H54 (cell line): ENCODE measurements around the gene MPC2.

Source experiments
- DNase-seq: peaks from one replicate; pipeline ENCODE4 v3.0.0; 2011; ENCODE audit warnings: low spot score, mixed read lengths; ENCODE audit not compliant: insufficient read length
- FAIRE-seq: peaks from 3 replicates; lab custom pipeline; 2011; peaks lifted over from hg19 to GRCh38; lab: Jason Lieb, UNC
- POLR2A ChIP-seq: IDR thresholded peaks from 2 replicates; pipeline ENCODE4 v1.6.1; 2011; ENCODE audit warnings: low read depth, mild to moderate bottlenecking, low read length

MPC2 gene

DNA sequence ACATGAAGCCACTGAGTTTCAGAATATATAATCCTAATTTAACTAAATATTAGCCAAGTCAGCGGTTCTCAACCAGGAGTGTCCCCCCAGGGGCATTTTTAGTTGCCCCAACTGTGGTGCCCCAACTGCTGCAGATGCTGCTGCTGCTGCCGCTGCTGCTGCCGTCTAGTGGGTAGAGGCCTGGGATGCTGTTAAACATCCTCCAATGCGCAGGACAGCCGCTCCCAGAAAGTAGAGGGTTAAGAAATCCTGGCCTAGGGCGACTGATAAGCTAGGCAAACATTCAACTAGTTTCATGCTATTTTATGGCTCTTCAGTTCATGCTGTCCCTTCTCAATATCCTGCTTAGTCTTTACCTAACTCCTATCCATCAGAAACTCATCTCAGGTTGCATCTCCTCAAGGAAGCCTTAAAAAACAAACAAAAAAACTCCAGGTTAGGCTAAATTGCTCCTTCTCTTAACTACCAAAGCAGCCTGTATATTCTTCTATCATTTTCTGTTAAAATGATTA lies 10.3 kb downstream of the MPC2 start:
- DNase-seq, result no peak
- no peak for FAIRE-seq

DNA sequence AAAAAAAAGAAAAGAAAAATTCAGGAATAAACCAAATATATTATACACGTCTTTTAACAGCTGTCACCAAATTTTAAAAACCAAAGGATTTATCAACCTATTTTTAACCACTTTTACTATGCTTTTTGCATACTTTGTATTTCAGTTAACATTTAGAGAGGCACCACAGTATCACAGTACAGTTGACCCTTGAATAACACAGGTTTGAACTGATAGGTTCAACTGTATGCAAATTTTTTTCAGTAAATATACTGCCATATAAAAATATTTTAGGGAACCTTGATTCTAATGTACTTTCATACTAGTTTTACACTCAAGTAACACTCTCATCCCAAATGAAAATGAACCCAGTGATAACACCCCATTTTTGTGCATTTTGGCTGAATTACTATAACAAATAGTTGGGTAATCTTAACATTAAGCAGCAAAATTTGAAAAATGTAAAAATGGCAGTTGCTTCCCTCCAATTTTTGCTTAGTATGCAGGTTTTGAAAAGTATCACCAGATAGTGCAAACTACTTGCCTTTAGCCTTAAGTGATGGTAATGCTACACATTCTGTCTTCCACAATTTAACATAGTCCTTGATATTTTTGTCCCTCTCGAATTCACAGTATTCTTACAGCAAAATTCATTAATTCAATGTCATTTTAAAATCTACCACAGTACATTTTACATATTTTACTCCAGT lies 12.2 kb downstream of the MPC2 start:
- DNase-seq (no peak), FAIRE-seq (peak; percentile 33)
- no peak for TF ChIP-seq POLR2A

More for the DNA sequence above, 10.3 kb downstream of the MPC2 start:
- no peak for TF ChIP-seq POLR2A

DNA sequence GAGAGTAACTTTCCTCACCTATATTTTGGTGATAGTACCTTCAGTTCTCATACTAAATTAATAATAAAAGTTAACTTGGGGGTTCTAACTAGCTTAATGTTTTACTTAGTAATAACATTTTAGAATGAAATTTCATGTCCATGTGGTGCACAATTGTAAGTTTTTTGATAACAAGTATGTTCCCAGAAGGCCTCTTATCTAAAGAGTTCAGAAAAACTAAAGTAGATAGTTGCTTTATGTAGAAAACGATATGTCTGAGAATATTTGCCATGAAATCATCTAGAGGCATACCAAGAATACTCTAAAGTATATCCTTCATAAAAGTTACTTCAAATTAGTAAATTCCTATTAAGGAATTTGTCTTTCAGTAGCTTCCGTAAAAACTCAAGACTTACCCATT lies 12.8 kb downstream of the MPC2 start:
- DNase-seq, result no peak
- no peak for TF ChIP-seq POLR2A
- FAIRE-seq, result no peak

GRCh38 chr1:167923324-167924056 lies 13.4 kb downstream of the MPC2 start:
- DNase-seq (no peak), FAIRE-seq (peak; percentile 48)
- TF ChIP-seq POLR2A, result no peak

GRCh38 chr1:167922611-167923074 lies 14.2 kb downstream of the MPC2 start:
- TF ChIP-seq POLR2A, result no peak
- FAIRE-seq (peak; percentile 65), DNase-seq (no peak)

GRCh38 chr1:167922023-167922422 lies 14.8 kb downstream of the MPC2 start:
- no peak for TF ChIP-seq POLR2A
- FAIRE-seq, result no peak
- no peak for DNase-seq

DNA sequence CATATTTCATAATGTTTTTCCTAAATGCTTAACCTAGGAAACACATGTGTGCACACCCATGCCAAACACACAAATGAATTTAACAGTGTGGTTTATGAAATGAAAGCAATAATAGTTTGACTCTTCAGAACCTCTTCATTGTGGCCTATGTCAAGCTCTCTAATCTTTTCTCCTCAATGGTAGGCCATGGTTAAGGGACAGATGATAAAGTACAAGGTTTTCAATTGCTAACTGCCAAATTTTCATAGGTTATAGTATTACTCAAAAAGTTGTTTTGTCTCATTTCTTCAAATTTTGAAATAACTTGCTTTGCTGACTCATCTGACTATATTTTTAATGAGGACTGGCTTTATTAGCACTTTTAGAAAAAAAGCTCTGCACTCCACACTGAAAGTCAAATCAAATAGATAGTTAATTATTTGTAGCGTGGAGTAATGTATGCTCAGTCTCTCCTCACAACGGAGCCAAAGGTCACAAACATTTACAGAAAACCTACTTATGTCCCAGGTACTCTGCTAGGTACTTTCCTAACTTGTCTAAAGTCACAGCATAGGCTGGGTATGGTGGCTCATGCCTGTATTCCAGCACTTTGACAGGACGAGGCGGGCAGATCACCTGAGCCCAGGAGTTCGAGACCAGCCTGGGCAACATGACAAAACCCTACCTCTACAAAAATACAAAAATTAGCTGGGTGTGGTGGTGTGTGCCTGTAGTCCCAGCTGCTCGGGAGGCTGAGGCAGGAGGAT lies 19.9 kb downstream of the MPC2 start:
- no peak for TF ChIP-seq POLR2A
- FAIRE-seq, result no peak
- DNase-seq, result no peak

- no peak for TF ChIP-seq POLR2A
- no peak for FAIRE-seq
- no peak for DNase-seq
Observed at GRCh38 chr1:167915569-167915968, 21.3 kb downstream of the MPC2 start.

DNA sequence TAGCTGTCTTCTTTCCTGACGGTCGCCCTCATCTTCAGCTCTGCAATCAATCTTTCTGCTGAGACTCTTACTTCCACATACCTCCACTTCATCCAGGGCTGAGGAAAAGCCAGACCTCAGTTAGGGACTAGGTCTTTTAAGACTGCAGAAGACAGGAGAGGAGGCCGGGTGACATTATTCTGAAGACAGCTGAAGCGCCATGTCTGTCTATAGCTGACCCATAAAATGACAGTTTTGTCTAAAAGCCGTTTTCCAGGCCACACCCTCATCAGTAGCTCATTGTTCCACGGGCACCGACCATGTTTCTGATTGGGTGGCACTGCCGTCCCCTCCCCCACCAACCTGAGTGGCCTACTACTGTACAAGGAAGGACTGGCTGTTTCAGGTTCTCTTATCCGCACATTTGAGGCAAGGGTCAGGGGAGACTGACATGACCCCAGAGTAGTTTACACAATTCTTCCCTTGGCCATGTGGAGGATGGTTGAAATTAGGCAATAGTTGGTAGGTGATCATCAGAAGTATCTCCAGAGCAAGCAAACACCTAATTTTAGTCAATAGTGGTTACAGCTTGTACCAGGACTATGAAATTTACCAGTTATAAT lies 22.9 kb downstream of the MPC2 start, which contains the start of gene ADCY10:
TSS of gene ADCY10 (minus strand) at position 240 of the 602 bp plus-strand sequence. CDS start 8,994 bp downstream, outside the sequence.
- DNase-seq (no peak), FAIRE-seq (no peak)
- no peak for TF ChIP-seq POLR2A

DNA sequence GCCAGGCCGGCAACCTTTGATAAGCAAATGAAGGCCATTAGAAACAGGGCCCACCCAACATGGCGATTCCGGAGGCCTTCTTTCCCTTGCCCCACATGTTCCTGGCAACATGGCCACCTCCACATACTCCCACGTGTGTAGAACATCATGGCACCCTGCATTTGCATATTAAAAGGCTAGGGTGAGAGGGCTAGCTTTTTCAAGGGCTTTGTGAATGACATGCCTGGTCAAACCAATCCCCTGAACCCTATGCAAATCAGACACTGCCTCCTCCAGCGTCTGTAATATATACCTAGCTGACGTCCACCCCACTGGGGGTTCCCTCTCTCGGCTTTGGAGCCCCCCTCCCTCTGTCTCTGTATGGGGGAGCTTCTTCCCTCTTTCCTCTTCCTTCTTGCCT lies 24.6 kb downstream of the MPC2 start:
- DNase-seq, result no peak
- no peak for TF ChIP-seq POLR2A
- FAIRE-seq, result no peak

DNA sequence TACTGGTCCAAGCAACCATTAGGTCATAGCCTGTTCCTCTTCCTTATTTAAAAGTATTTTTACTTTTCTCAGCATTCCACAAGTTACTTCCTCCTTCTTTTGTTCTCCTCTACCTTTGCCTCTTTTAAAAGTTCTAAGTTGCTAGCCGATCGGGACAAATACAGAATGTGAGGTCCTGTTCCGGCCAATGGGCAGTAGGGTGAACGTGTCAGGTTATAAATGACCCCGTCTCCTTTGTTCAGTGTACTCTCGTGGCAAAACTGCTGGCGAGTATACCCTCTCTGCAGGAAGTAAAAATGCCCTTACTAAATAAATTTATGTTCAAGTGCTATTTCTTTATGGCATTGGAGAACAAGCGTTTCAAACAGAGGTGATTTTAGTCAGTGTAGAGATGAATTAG lies 25.5 kb downstream of the MPC2 start:
- no peak for TF ChIP-seq POLR2A
- FAIRE-seq, result no peak

GRCh38 chr1:167910530-167910929 lies 26.3 kb downstream of the MPC2 start:
- TF ChIP-seq POLR2A, result no peak
- DNase-seq (no peak), FAIRE-seq (no peak)

More for the DNA sequence above, 25.5 kb downstream of the MPC2 start:
- DNase-seq, result no peak

- DNase-seq (no peak), FAIRE-seq (no peak)
- TF ChIP-seq POLR2A, result no peak
Observed at GRCh38 chr1:167909691-167910180, 27.1 kb downstream of the MPC2 start.
